SK-N-MC (cell line): ENCODE measurements around the gene ZNF697.

Source experiments
- DNase-seq: peaks from one replicate; pipeline ENCODE4 v3.0.0-alpha.2; 2011; ENCODE audit warnings: low read depth, low spot score
- H3K27ac ChIP-seq: fragments of 200-600 bp; sonication (generic); 2 replicates; pipeline ENCODE4 v1.5.1; 2016; ENCODE audit warnings: mixed run types
- H3K36me3 ChIP-seq: fragments of 200-600 bp; sonication (generic); 2 replicates; pipeline ENCODE4 v1.6.1; 2017; ENCODE audit warnings: antibody characterized with exemption, low read length, mixed read lengths; ENCODE audit not compliant: insufficient read depth
- H3K4me3 ChIP-seq: fragments of 200-600 bp; sonication (generic); 2 replicates; pipeline ENCODE4 v1.5.1; 2016
- H3K9ac ChIP-seq: fragments of 200-600 bp; sonication (generic); 2 replicates; pipeline ENCODE4 v1.8.0; 2017; ENCODE audit warnings: mixed run types, mixed read lengths; ENCODE audit not compliant: insufficient read length
- H3K9me3 ChIP-seq: fragments of 200-600 bp; sonication (generic); 2 replicates; pipeline ENCODE4 v1.6.1; 2017; ENCODE audit warnings: low read depth, mild to moderate bottlenecking, antibody characterized with exemption, low read length, moderate library complexity, mixed read lengths
- EZH2 ChIP-seq: fragments of 200-600 bp; sonication (generic); IDR thresholded peaks from one replicate; pipeline ENCODE4 v1.6.1; 2017; ENCODE audit warnings: antibody characterized with exemption
- FOXP2 ChIP-seq: optimal IDR thresholded peaks from 2 replicates; pipeline ENCODE3; 2011; ENCODE audit warnings: mild to moderate bottlenecking, moderate library complexity; ENCODE audit not compliant: insufficient read depth; ENCODE audit errors: extremely low read length, control extremely low read depth
- POLR2AphosphoS5 ChIP-seq: IDR thresholded peaks from 2 replicates; pipeline ENCODE4 v1.6.1; 2012; ENCODE audit warnings: mild to moderate bottlenecking, low read depth, low read length, borderline replicate concordance

The ZNF697 gene

GRCh38 chr1:119639109-119639508 is 9.0 kb downstream of the ZNF697 start:
- H3K9me3 ChIP-seq: no peaks in the 10 kb centered on the region
- H3K4me3 ChIP-seq: no peak overlapping the region
- no peak overlapping the region for H3K27ac ChIP-seq
- DNase-seq: no peak
- no peak overlapping the region for H3K9ac ChIP-seq
- no peak for TF ChIP-seq POLR2AphosphoS5
- no peak for TF ChIP-seq EZH2
- no peak for TF ChIP-seq FOXP2
- H3K36me3 ChIP-seq: no peaks in the 10 kb centered on the region

GRCh38 chr1:119637710-119638109 is 10.4 kb downstream of the ZNF697 start:
- H3K36me3 ChIP-seq: no peaks in the 10 kb centered on the region
- no peak for DNase-seq
- H3K9ac ChIP-seq: no peak overlapping the region
- H3K27ac ChIP-seq: no peak overlapping the region
- H3K9me3 ChIP-seq: no peaks in the 10 kb centered on the region
- no peak overlapping the region for H3K4me3 ChIP-seq
- TF ChIP-seq EZH2: no peak
- TF ChIP-seq FOXP2: no peak
- no peak for TF ChIP-seq POLR2AphosphoS5

DNA sequence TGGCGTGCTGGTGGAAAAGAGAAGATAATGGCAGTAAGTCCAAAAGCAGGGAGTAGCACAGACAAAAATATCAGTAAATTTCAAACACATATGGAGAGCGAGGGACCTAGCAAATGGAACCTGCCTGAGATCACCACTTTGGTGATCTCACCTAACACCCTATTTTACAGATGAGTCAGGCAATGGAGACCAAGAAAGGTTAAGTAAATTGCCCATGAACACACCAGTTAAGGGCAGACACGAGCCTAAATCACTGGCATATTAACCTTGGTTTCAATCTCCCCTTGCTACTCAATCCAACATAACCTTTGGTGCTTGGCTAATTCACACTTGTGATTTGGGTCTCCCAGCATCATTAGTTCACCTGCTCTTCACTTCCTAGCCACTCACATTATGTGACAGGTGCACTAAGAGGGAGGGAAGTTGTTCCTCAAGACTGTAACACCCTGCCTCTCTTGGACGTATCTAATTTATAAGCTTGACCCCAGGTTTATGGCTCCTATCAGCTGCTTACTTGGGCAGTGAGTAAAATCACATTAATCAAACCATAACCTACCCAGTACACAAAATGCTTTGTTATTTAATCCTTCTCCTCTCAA is 11.5 kb downstream of the ZNF697 start:
- Histone ChIP-seq H3K9me3 (no peaks in the 10 kb centered on the region), H3K27ac (no peak overlapping the region), H3K36me3 (no peaks in the 10 kb centered on the region), H3K9ac (no peak overlapping the region), H3K4me3 (no peak overlapping the region)
- DNase-seq: no peak
- TF ChIP-seq EZH2 (no peak), FOXP2 (no peak), POLR2AphosphoS5 (no peak)

DNA sequence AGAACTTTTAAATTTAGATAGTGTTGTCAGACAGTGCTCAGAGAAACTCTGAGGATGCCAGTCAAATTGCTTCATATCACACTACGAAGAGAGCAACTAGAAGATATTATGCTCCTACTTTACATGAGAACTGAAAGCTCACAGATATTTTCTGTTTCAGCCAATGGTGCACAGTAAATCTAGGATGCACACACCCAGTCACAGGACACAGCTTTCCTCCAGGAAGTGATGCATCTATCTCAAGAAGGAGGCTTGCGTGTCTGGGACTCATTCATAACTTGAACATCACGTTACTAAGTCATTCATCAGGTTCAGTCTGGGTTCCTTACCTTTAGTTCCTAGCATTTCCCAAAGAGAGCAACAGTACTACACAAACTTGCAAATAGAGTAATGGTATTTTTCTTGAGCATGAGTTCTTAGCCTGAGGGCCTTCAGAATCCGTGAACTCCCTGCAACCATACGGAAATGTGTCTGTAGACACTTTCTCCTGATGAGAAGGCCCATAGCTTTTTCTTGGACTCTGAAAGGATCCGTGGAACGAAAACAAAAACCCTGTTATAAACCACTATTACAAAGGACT is 12.2 kb downstream of the ZNF697 start:
- TF ChIP-seq POLR2AphosphoS5: no peak
- no peak for TF ChIP-seq EZH2
- no peak for TF ChIP-seq FOXP2
- Histone ChIP-seq H3K9ac (no peak overlapping the region), H3K27ac (no peak overlapping the region), H3K9me3 (no peaks in the 10 kb centered on the region), H3K36me3 (no peaks in the 10 kb centered on the region), H3K4me3 (no peak overlapping the region)
- DNase-seq: no peak

GRCh38 chr1:119634016-119634415 is 14.1 kb downstream of the ZNF697 start:
- no peak overlapping the region for H3K9ac ChIP-seq
- DNase-seq: no peak
- TF ChIP-seq EZH2 (no peak), FOXP2 (no peak), POLR2AphosphoS5 (no peak)
- no peaks in the 10 kb centered on the region for H3K9me3 ChIP-seq
- no peaks in the 10 kb centered on the region for H3K36me3 ChIP-seq
- no peak overlapping the region for H3K27ac ChIP-seq
- H3K4me3 ChIP-seq: no peak overlapping the region

GRCh38 chr1:119633575-119633974 is 14.5 kb downstream of the ZNF697 start:
- no peak overlapping the region for H3K4me3 ChIP-seq
- no peaks in the 10 kb centered on the region for H3K36me3 ChIP-seq
- no peak overlapping the region for H3K27ac ChIP-seq
- no peak for TF ChIP-seq FOXP2
- TF ChIP-seq POLR2AphosphoS5: no peak
- TF ChIP-seq EZH2: no peak
- DNase-seq: no peak
- no peaks in the 10 kb centered on the region for H3K9me3 ChIP-seq
- H3K9ac ChIP-seq: no peak overlapping the region

- no peak for TF ChIP-seq EZH2
- no peak for TF ChIP-seq POLR2AphosphoS5
- TF ChIP-seq FOXP2: no peak
- Histone ChIP-seq H3K4me3 (no peak overlapping the region), H3K9ac (no peak overlapping the region), H3K9me3 (no peaks in the 10 kb centered on the region), H3K36me3 (no peaks in the 10 kb centered on the region), H3K27ac (no peak overlapping the region)
- no peak for DNase-seq
Measured at GRCh38 chr1:119632841-119633240, 15.2 kb downstream of the ZNF697 start.

DNA sequence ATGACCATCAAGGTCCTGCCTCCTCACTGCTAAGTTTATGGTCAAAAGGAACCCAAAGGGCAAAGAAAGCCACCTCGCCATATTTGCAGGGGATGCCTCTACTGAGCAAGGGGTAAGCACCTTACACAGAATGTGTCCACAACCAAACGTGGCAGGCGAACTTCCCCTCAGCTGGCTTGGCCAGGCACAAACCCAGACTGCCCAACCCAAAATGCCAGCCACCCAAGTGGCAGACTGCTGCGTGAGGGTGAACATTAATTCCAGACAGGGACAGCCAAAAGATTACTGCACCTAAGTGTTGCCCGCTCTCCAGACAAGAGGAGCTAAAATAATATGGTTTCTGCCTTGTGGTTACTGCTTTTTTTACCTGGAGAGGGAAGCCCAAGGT is 16.0 kb downstream of the ZNF697 start:
- Histone ChIP-seq H3K4me3 (no peak overlapping the region), H3K9ac (no peak overlapping the region), H3K9me3 (no peaks in the 10 kb centered on the region), H3K27ac (no peak overlapping the region), H3K36me3 (no peaks in the 10 kb centered on the region)
- no peak for DNase-seq
- no peak for TF ChIP-seq POLR2AphosphoS5
- TF ChIP-seq FOXP2: no peak
- no peak for TF ChIP-seq EZH2
